Suprapubic skin (tissue), 4 donors: ENCODE data around the gene P2RX6. TPM values are rescaled to one million over a fixed set of nuclear protein-coding genes. Genes with fewer than 3 reads are reported as not detected.

Experiments
- DNase-seq, 2 donors: peaks; one replicate each; pipeline ENCODE4 v3.0.0-alpha.2; 2019; ENCODE audit warnings: low spot score in 2 of 2
- H3K27ac ChIP-seq: fragments of 200-600 bp; sonication (generic); one replicate; pipeline ENCODE4 v1.5.1; 2019
- H3K27me3 ChIP-seq: fragments of 200-600 bp; sonication (generic); one replicate; pipeline ENCODE4 v1.5.1; 2019
- H3K36me3 ChIP-seq: fragments of 200-600 bp; sonication (generic); one replicate; pipeline ENCODE4 v1.5.1; 2019
- H3K4me1 ChIP-seq: fragments of 200-600 bp; sonication (generic); one replicate; pipeline ENCODE4 v1.5.1; 2019
- H3K4me3 ChIP-seq: fragments of 200-600 bp; sonication (generic); one replicate; pipeline ENCODE4 v1.5.1; 2019; ENCODE audit warnings: mild to moderate bottlenecking
- H3K9me3 ChIP-seq: fragments of 200-600 bp; sonication (generic); one replicate; pipeline ENCODE4 v1.5.1; 2019
- EP300 ChIP-seq: sonication (generic); formaldehyde crosslinking; IDR thresholded peaks from one replicate; pipeline ENCODE4 v1.6.1; 2017; ENCODE audit warnings: antibody characterized with exemption
- POLR2A ChIP-seq, 2 donors: fragments of 450-650 bp; IDR thresholded peaks; one replicate each; pipeline ENCODE4 v1.6.1; 2017; ENCODE audit warnings: antibody characterized with exemption in 2 of 2, mild to moderate bottlenecking in 2 of 2, moderate library complexity in 2 of 2
- POLR2AphosphoS5 ChIP-seq, 3 donors: sonication (generic); formaldehyde crosslinking; IDR thresholded peaks; one replicate each; pipeline ENCODE4 v1.6.1; 2017; ENCODE audit warnings: antibody characterized with exemption in 3 of 3
- WGBS: methylation state at CpG from one replicate; pipeline ENCODE4 v1.1.5; 2018; 5-methylcytosine and 5-hydroxymethylcytosine counted together
- total RNA-seq, 4 donors: library from RNA; depleted of rRNA; stranded (reverse); fragments of >200 nt; gene quantifications; one replicate each; pipeline ENCODE4 v1.1.0, GENCODE V29; 2016
- TF ChIP-seq, protein P1 (sequence below), 2 donors: fragments of 200-600 bp in 1 of 2; fragments of 450-650 bp in 1 of 2; sonication (generic) in 1 of 2; IDR thresholded peaks; one replicate each; pipeline ENCODE4 v1.5.1; 2016 to 2019; ENCODE audit warnings: antibody characterized with exemption in 2 of 2, mild to moderate bottlenecking in 1 of 2, moderate library complexity in 1 of 2

The P2RX6 gene
- total RNA-seq, 4 donors from 2014 or later, result 0.21 to 3.1 (median 1.0) TPM

DNA sequence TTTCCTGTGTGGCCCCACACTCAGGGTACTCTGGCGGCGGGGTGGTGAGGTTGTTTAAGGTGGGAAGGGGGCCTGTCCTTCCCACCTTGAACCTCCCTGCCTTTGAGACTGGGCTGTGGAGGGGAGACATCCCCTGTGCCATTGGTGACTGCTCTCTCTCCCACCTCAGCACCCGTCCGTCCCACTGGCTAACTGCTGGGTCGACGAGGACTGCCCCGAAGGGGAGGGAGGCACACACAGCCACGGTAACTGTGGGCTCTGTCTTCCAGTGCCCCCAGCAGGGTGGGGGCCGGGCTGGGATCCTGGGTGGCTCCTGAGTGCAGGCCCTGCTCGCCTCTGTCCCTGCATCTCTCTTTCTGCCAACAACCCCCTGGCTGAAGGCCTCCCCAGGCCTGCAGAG is 7.5 kb downstream of the P2RX6 start:
- DNase-seq, result no peak
- H3K36me3 ChIP-seq, result no peaks in the 10 kb centered on the region
- no peak overlapping the region for H3K27ac ChIP-seq
- H3K4me3 ChIP-seq, result no peak overlapping the region
- H3K27me3 ChIP-seq, result peaks cover 6% of the 10 kb centered on the region
- no peaks in the 10 kb centered on the region for H3K9me3 ChIP-seq
- TF ChIP-seq POLR2AphosphoS5 (IDR thresholded peaks at IDR 0.05), result no peak
- no peak for TF ChIP-seq POLR2A (IDR thresholded peaks at IDR 0.05)
- no peak for TF ChIP-seq EP300
- TF ChIP-seq, protein P1, sequence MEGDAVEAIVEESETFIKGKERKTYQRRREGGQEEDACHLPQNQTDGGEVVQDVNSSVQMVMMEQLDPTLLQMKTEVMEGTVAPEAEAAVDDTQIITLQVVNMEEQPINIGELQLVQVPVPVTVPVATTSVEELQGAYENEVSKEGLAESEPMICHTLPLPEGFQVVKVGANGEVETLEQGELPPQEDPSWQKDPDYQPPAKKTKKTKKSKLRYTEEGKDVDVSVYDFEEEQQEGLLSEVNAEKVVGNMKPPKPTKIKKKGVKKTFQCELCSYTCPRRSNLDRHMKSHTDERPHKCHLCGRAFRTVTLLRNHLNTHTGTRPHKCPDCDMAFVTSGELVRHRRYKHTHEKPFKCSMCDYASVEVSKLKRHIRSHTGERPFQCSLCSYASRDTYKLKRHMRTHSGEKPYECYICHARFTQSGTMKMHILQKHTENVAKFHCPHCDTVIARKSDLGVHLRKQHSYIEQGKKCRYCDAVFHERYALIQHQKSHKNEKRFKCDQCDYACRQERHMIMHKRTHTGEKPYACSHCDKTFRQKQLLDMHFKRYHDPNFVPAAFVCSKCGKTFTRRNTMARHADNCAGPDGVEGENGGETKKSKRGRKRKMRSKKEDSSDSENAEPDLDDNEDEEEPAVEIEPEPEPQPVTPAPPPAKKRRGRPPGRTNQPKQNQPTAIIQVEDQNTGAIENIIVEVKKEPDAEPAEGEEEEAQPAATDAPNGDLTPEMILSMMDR (IDR thresholded peaks at IDR 0.05), result no peak
- 67% methylated on average over 6 of the region's 10 CpGs for WGBS
- H3K4me1 ChIP-seq, result peaks cover 11% of the 10 kb centered on the region

DNA sequence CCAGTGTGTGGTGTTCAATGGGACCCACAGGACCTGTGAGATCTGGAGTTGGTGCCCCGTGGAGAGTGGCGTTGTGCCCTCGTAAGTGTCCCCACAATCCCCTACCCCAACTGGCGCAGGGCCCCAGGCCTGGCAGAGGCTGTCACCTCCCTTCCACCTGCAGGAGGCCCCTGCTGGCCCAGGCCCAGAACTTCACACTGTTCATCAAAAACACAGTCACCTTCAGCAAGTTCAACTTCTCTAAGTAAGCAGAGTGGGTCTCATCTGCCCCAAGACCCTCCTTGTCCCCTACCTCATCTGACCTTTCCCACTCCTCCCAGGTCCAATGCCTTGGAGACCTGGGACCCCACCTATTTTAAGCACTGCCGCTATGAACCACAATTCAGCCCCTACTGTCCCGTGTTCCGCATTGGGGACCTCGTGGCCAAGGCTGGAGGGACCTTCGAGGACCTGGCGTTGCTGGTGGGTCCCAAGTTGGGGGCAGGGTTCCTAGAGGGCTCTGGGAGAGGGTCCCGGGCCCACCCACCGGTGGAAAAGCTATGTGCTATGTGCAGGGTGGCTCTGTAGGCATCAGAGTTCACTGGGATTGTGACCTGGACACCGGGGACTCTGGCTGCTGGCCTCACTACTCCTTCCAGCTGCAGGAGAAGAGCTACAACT is 8.1 kb downstream of the P2RX6 start:
- Histone ChIP-seq H3K4me3 (no peak overlapping the region), H3K27ac (no peak overlapping the region), H3K36me3 (no peaks in the 10 kb centered on the region), H3K9me3 (no peaks in the 10 kb centered on the region), H3K4me1 (peaks cover 11% of the 10 kb centered on the region), H3K27me3 (peaks cover 6% of the 10 kb centered on the region)
- DNase-seq, result no peak
- TF ChIP-seq, protein P1 (IDR thresholded peaks at IDR 0.05), result no peak
- TF ChIP-seq EP300 (no peak), POLR2AphosphoS5 (IDR thresholded peaks at IDR 0.05) (no peak), POLR2A (IDR thresholded peaks at IDR 0.05) (no peak)
- WGBS, result 88% methylated on average over 11 of the region's 13 CpGs

DNA sequence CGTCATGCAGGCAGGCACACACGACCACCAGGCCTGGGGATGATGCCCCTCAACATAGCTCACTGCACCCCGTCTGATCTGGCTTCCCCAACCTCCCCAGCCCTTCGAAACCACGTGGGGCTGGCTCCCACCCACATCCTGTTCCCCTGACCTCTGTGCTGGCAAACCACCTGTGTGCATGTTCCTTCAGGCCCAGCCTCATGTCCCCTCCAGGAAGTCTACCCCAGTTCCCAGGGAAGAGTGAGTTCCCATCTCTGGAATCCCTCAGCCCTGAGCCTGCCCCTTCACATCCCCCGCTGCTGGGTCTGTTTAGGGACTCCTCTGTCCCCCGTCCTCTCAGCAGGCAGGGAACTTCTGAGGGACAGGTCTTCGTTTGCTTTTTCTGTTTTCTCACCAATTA is 10.3 kb downstream of the P2RX6 start:
- 53% methylated on average over 8 of the region's 8 CpGs for WGBS
- Histone ChIP-seq H3K9me3 (no peaks in the 10 kb centered on the region), H3K27ac (no peak overlapping the region), H3K4me1 (peaks cover 11% of the 10 kb centered on the region), H3K4me3 (no peak overlapping the region), H3K36me3 (no peaks in the 10 kb centered on the region), H3K27me3 (peaks cover 14% of the 10 kb centered on the region)
- TF ChIP-seq POLR2AphosphoS5 (IDR thresholded peaks at IDR 0.05), result no peak
- TF ChIP-seq, protein P1 (IDR thresholded peaks at IDR 0.05), result no peak
- TF ChIP-seq POLR2A (IDR thresholded peaks at IDR 0.05), result no peak
- TF ChIP-seq EP300, result no peak
- no peak for DNase-seq

DNA sequence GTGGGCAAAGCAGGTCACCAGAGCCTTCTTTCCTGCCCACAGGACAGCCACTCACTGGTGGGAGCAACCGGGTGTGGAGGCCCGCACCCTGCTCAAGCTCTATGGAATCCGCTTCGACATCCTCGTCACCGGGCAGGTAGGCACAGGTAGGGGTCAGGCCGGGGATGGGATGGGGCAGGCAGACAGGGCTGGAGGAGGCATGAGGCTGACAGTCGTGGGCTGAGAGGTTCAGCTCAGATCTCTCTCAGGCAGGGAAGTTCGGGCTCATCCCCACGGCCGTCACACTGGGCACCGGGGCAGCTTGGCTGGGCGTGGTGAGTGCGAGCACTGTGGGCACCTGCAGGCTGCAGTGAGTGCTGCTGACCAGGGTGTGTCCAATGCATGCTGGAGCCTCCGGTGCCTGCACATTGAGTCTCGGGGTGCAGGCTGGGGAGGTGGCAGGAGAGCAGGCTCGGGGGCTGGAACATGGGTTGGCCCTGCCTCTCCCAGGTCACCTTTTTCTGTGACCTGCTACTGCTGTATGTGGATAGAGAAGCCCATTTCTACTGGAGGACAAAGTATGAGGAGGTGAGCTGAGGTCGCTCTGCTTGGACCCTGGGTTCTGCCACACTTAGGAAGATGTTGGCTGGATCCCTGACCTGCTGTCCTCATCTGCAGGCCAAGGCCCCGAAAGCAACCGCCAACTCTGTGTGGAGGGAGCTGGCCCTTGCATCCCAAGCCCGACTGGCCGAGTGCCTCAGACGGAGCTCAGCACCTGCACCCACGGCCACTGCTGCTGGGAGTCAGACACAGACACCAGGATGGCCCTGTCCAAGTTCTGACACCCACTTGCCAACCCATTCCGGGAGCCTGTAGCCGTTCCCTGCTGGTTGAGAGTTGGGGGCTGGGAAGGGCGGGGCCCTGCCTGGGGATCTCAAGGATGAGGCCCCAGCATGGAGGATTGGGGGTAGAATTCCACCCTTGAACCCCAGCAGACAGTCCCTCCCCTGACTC is 11.1 kb downstream of the P2RX6 start:
- no CpG with 5 or more reads among the region's 27 CpGs for WGBS
- H3K27ac ChIP-seq, result no peak overlapping the region
- TF ChIP-seq POLR2AphosphoS5 (IDR thresholded peaks at IDR 0.05) (no peak), EP300 (no peak), POLR2A (IDR thresholded peaks at IDR 0.05) (no peak)
- TF ChIP-seq, protein P1 (IDR thresholded peaks at IDR 0.05), result no peak

More for the DNA sequence above, 11.1 kb downstream of the P2RX6 start:
- Histone ChIP-seq H3K4me1 (peaks cover 11% of the 10 kb centered on the region), H3K9me3 (no peaks in the 10 kb centered on the region), H3K4me3 (no peak overlapping the region), H3K36me3 (no peaks in the 10 kb centered on the region), H3K27me3 (peaks cover 18% of the 10 kb centered on the region)
- DNase-seq, result no peak
